PC-3 (cell line): ENCODE data around the gene PRR5L.

Source experiments
- CTCF ChIP-seq: fragments of 300-600 bp; sonication (generic); conservative IDR thresholded peaks from 2 replicates; pipeline ENCODE4 v1.5.1; 2017; ENCODE audit warnings: antibody characterized with exemption, low read depth, mild to moderate bottlenecking, low read length
- EZH2 ChIP-seq: fragments of 300-600 bp; sonication (generic); IDR thresholded peaks from one replicate; pipeline ENCODE4 v1.6.1; 2017; ENCODE audit warnings: antibody characterized with exemption, mild to moderate bottlenecking, low read length; ENCODE audit not compliant: unreplicated experiment

GRCh38 chr11:36463781-36464180 is 167.7 kb downstream of the PRR5L start:
- TF ChIP-seq CTCF (no peak), EZH2 (no peak)
